Right renal pelvis (tissue), 4 donors: ENCODE measurements around the gene GAD2. TPM values are rescaled to one million over a fixed set of nuclear protein-coding genes. Genes with fewer than 3 reads are reported as not detected.
"Not testable (repeated sequence)": the region's sequence is repeated elsewhere in the genome, so short reads cannot be mapped to it uniquely, and the experiment has no call there.

ENCODE experiments used
- DNase-seq, 4 donors: peaks; one replicate each; pipeline ENCODE4 v3.0.0-alpha.2; 2013; ENCODE audit warnings: low read depth in 4 of 4, low spot score in 3 of 4, missing footprints in 1 of 4
- polyA plus RNA-seq, 4 donors: library from polyadenylated mRNA; unstranded; fragments of 120-200 nt; gene quantifications; one replicate each; pipeline ENCODE4 v1.2.1, GENCODE V29; 2013; ENCODE audit not compliant: insufficient read length in 4 of 4

The GAD2 gene
- polyA plus RNA-seq, 4 donors = 1.4 to 3.3 (median 1.9) TPM

DNA sequence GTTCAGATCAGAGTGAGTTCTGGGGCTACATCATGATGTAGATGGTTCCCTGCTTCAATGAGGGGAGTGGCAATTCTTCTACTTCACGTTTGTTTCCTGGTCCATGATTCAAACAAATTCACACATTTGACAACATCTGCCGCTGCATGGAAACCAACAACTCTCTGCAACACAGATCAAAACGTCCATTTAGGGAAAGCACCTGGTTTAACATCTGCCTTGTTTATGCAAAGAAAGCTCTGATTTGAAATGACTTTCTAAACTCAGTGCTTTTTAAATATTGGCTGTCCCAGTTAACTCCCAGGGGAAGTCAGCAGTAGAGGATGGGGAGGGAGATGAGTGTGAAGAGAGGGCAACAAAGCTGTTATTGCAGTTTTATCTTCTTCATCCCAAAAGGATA lies 93.8 kb downstream of the GAD2 start:
- no peak for DNase-seq

DNA sequence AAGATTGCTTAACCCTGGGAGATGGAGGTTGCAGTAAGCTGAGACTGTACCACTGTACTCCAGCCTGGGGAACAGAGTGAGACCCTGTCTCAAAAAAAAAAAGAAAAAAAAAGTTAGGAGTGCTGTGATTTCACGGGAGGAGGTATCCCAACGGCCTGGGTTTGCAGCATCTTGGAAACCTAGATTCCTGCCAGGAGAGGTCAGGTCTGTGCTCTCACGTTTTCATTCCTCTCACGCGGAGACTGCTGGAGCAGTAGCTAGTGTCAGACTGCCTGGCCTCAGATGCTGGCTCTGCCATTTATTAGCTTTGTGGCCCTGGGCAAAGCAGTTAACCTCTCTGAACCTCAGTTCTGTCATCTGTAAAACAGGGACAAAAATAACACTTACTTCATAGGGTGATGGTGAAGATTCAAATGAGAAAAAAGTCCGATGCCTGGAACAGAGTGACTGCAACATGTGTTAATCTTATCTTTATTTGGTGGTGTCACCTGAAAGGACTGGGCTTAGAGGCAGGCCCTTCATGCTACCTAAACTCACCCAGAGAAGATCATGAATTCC lies 94.9 kb downstream of the GAD2 start:
- DNase-seq = no peak

DNA sequence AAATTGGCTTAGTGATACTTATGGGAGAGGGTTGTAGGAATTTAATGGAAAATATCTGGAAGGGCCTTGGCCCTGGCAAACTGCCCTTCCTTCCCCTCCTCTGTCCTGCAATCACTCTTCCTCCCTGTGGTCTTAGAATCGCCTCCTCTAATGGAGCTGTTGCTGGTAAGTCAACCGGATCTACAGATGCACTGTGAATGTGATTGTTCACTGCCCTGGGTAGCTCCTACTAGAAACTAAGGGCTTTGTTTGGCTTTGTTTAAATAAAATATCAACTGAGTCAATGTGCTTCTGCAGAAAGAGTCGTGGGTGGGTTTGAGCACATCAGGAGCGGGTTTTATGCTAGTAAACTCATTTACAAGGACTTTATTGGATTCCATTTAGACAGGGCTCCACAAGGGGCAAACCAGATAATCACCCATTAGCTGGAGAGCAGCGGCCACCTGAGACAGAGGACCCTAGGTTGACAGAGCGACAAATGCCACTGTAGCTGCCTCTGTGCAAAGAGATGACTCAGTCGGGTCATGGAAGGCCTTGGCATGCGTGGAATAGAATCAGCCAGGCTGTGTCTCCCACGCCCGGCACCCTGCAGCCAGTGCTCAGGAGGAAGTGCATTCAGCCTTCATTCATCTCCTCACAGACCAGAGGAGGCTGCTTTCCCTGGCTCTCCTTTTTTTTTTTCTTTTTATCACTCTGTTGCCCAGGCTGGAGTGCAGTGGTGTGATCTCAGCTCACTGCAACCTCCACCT lies 97.9 kb downstream of the GAD2 start:
- DNase-seq = no peak

DNA sequence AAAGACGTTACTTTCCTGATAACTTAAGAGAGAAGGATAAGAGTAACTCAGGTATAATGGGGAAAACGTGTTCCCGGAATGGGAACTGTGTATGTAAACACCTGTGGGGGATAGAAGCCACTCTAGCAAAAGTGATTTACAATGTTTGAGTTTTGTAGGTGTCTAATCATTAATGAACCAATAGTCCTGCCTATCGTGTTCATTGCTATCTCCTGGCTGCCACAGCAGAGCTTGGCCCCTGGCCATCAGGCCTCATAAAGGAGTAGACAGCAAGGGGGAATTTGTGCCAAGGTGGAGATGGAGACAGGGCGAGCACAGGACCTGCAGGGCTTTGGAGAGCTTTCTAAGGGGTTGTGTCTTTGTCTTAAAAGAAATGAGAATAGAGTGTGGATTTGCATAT lies 102.1 kb downstream of the GAD2 start:
- no peak for DNase-seq

DNA sequence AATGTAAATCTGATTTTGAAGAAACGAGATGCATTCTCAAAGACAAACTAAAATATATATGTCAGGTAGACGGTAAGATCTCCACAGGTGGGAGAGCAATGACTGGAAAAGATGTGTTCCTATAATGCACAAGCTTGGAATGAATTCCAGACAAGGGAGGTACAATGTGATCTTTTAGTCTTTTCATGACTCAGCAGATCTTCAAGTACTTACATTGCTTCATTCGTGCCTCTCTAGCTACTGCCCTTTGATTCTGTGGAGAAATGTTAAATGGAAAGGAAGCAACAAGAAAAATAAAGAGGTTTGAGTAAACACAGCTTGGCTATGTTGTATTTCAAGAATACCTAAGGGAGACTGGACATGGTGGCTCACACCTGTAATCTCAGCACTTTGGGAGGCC lies 106.6 kb downstream of the GAD2 start:
- DNase-seq = no peak

DNA sequence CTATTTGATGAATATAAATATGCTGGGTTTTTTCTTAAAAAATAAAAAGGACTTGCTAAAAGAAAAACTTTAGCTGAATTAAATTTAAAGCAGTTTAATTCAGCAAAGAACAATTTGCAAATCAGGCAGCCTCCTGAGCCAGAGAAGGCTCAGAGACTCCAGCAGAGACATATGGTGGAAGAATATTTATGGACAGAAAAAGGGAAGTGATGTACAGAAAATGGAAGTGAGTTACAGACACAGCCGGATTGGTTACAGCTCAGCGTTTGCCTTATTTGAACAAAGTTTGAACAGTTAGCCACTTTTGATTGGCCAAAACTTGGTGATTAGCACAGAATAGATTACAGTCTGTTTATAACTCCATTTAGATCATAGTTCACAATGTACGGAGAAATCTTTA lies 110.3 kb downstream of the GAD2 start:
- no peak for DNase-seq

DNA sequence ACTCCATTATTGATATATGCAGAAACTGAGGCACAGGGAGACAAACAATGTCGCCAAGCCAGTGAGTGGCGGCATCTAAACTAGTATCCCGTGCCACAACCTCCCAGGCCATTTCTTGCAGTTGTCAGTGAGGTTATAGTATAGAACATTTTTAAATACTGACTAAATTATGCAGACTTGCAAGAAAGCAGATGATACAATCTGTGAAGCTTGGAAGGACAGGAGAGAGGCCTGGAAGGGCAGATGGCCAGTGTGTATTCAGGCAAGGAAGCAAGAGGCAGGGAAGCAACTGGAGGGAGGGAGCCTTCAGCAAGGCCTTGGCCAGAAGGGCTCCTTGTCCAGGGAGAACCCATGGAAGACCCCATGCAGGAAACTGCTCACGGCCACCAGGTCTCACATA lies 111.2 kb downstream of the GAD2 start:
- no peak for DNase-seq

DNA sequence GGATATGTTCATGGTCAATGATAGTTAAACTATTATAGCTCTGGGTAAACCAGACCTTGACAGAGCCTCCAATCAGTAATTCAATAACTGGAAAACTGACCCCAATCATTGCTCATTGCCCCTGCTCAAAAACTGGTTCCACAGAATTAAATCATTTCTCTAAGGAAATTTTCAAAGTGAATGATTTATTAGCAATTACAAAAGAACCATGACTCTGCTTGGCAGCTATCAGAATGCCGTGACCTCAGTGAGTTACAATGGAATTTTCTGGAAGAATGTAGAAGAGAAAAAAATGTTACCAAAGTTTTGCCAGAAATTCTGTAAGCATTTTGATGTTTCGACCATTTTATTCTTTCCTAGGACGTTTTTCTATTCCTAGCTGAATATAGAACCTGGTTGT lies 114.8 kb downstream of the GAD2 start:
- DNase-seq = no peak

DNA sequence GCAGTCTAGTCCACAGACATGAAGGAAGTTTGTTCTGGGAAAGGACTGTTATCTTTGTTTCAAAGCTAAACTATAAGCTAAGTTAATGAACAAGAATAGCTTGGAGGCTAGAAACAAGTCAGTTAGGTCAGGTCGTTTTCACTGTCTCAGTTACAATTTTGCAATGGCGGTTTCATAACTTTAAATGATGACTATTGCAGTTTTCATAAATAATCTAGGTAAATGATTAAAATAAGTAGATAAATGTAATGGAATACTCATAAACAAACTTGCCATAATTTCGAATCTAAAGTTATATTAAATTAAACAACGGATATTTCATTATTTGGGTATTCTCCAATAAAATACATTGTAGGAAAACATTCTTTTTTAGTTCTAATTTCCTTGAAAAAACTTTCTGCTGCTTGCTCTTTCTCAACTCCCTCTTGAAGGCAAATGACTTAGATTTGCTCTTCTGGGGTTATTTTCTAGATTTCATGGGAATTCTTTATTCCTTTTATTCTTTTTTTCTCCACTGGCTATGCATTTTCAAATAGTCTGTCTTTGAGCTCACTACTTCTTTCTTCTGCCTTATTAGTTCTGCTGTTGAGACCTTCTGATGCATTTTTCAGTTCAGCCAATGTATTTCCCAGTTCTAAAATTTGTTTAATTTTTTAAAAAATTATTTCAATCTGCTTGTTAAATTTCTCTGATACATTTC lies 117.8 kb downstream of the GAD2 start:
- DNase-seq = no peak

DNA sequence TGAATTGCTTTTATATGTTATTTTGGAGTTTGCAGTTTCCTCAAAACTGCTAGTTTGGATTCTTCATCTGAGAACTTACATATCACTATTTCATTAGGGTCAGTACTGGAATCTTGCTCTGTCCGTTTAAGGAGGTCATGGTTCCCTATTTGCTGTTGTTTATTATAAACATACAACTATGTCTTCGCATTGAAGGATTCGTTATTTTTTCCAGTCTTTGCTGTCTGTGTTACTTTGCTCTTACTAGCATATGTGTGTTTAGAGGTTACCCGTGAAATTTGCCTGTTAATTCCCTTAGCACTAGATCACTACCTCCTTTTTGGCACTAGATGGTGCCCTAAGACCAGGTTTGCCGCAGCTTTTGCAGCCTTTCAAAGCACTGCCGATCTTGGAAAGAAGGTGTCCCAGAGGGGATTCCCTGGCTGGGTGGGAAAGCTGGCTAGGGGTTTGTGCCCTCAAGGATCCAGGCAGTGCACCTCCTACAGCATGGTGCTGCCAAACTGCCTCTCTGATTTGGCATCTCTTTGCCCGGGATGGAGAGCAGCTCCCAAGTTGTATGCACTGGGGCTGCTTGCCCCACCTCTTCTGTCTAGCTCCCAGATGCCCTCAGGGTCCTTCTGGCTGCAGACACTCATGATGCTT lies 118.5 kb downstream of the GAD2 start:
- DNase-seq = peak; percentile 13 to 33 (median 25)

DNA sequence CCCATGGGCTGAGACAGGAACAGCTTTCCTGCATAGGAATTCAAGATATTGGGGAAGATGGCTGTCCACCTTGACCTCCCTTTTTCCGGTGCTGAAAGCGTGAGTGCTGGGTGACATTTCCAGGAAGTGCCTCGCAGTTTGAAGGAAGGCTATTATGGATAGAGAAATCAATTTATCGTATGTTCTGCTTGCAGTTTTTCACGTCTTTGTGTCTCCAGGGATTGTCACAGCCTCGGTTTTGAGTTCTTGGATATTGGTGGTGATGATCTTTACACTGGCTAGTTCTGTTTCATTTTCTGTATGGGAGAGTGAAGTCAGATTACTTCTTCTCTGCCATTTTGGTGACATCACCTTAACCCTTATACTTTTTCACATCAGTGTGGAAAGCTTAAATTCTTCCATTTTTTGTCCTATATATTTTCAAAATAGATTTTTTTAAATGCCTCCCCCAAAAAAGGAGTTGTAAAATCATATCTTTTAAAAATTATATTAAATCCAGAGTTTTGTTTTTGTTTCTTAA lies 119.1 kb downstream of the GAD2 start:
- DNase-seq = no peak

DNA sequence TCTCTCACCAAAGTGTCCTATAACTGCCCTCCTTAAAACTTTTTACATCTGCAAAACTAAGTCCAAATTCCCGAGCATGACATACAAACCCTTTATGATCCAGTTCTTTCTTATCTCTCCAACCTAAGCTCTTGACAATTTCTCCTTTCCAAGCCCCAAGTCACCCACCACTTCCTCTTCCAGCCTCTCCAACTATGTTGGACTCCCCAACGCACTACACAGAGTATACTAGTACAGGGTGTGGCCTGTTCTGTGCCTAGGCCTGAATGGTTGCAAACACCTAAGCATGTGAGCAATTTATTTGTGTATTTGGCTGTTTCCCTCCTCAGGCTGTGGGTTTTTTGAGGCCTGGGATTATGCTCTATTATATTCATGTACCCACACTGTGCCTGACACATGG lies 120.4 kb downstream of the GAD2 start:
- no peak for DNase-seq

DNA sequence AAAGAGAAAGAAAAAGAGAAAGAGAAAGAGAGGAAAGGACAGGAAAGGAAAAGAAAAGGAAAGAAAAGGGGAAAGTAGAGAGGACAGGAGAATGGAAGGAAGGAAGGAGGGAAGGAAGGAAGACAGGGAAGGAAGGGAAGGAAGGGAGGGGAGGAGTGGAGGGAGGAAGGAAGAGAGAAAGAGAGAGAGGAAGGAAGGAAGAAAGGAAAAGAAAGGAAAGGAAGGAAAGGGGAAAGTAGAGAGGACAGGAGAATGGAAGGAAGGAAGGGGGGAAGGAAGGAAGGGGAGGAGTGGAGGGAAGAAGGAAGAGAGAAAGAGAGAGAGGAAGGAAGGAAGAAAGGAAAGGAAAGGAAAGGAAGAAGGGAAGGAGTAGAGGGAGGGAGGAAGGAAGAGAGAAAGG lies 125.1 kb downstream of the GAD2 start:
- DNase-seq = no peak

DNA sequence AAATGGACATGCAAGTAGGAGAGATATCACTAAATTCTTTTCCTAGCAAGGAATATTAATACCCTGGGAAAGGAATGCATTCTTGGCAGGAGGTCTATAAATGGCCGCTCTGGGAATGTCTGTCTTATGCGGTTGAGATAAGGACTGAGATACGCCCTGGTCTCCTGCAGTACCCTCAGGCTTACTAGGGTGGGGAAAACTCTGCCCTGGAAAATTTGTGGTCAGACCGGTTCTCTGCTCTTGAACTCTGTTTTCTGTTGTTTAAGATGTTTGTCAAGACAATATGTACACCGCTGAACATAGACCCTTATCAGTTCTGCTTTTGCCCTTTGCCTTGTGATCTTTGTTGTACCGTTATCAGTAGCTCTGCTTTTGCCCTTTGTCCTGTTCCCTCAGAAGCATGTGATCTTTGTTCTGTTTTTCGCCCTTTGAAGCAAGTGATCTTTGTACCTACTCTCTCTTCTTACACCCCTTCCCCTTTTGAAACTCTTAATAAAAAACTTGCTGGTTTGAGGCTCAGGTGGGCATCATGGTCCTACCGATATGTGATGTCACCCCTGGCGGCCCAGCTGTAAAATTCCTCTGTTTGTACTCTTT lies 132.3 kb downstream of the GAD2 start:
- DNase-seq = not testable (repeated sequence)

Other genes with a start within 250 kb of the GAD2 start
- gene APBB1IP, start 221.6 kb downstream of the GAD2 start, polyA plus RNA-seq = 1 to 10 TPM; 1.1 to 1.9 (median 1.5) TPM